Esophagus muscularis mucosa (tissue), 4 donors: ENCODE measurements around the gene ZNF543. TPM values are rescaled to one million over a fixed set of nuclear protein-coding genes. Genes with fewer than 3 reads are reported as not detected.

ENCODE experiments used
- DNase-seq: peaks from one replicate; pipeline ENCODE4 v3.0.0-alpha.2; 2017; ENCODE audit errors: extremely low spot score
- H3K27ac ChIP-seq, 4 donors: fragments of 200-600 bp; sonication (generic); replicated peaks in 1 of 4; 1 replicate in 3 of 4; 2 replicates in 1 of 4; pipeline ENCODE4 v1.5.1; 2016 to 2019; ENCODE audit warnings: mild to moderate bottlenecking in 1 of 4
- H3K27me3 ChIP-seq, 4 donors: fragments of 200-600 bp; sonication (generic); one replicate each; pipeline versions ENCODE4 v1.5.1 to v1.6.0; 2016 to 2019
- H3K36me3 ChIP-seq, 4 donors: fragments of 200-600 bp; sonication (generic); one replicate each; pipeline ENCODE4 v1.5.1; 2016 to 2019
- H3K4me1 ChIP-seq, 4 donors: fragments of 200-600 bp; sonication (generic); one replicate each; pipeline ENCODE4 v1.5.1; 2016 to 2019
- H3K4me3 ChIP-seq, 4 donors: fragments of 200-600 bp; sonication (generic); 1 replicate in 2 of 4; 2 replicates in 2 of 4; pipeline ENCODE4 v1.5.1; 2016 to 2019; ENCODE audit warnings: mild to moderate bottlenecking in 4 of 4, moderate library complexity in 1 of 4
- H3K9me3 ChIP-seq, 4 donors: fragments of 200-600 bp; sonication (generic); 1 replicate in 3 of 4; 2 replicates in 1 of 4; pipeline ENCODE4 v1.5.1; 2016 to 2019
- EP300 ChIP-seq: sonication (generic); formaldehyde crosslinking; IDR thresholded peaks from one replicate; pipeline ENCODE4 v1.6.1; 2017; ENCODE audit warnings: antibody characterized with exemption
- POLR2A ChIP-seq: fragments of 450-650 bp; IDR thresholded peaks from one replicate; pipeline ENCODE4 v1.6.1; 2017; ENCODE audit warnings: antibody characterized with exemption, moderate library complexity, mild to moderate bottlenecking, low read depth
- POLR2AphosphoS5 ChIP-seq, 2 donors: sonication (generic); formaldehyde crosslinking; IDR thresholded peaks; one replicate each; pipeline ENCODE4 v1.6.1; 2017; ENCODE audit warnings: antibody characterized with exemption in 2 of 2
- WGBS: methylation state at CpG from one replicate; pipeline ENCODE4 v1.1.5; 2018; 5-methylcytosine and 5-hydroxymethylcytosine counted together
- intact Hi-C: fragments of 100-400 bp; cut with DNase I; formaldehyde crosslinking; loops from one replicate; pipeline ENCODE4 v1.15.1; 2023
- total RNA-seq, 4 donors: library from RNA; depleted of rRNA; stranded (reverse); fragments of >200 nt; gene quantifications; one replicate each; pipeline versions ENCODE4 v1.1.0 to v1.2.1, GENCODE V29; 2016
- TF ChIP-seq, protein P1 (sequence below), 3 experiments: fragments of 200-600 bp in 2 of 3; fragments of 450-650 bp in 1 of 3; sonication (generic) in 2 of 3; IDR thresholded peaks; one replicate each; pipeline ENCODE4 v1.5.1; 2017 to 2019; ENCODE audit warnings: antibody characterized with exemption in 3 of 3, mild to moderate bottlenecking in 2 of 3, moderate library complexity in 1 of 3

The ZNF543 gene
- total RNA-seq, 4 donors from 2014 or later: 6.6 to 9.1 (median 8.3) TPM

DNA sequence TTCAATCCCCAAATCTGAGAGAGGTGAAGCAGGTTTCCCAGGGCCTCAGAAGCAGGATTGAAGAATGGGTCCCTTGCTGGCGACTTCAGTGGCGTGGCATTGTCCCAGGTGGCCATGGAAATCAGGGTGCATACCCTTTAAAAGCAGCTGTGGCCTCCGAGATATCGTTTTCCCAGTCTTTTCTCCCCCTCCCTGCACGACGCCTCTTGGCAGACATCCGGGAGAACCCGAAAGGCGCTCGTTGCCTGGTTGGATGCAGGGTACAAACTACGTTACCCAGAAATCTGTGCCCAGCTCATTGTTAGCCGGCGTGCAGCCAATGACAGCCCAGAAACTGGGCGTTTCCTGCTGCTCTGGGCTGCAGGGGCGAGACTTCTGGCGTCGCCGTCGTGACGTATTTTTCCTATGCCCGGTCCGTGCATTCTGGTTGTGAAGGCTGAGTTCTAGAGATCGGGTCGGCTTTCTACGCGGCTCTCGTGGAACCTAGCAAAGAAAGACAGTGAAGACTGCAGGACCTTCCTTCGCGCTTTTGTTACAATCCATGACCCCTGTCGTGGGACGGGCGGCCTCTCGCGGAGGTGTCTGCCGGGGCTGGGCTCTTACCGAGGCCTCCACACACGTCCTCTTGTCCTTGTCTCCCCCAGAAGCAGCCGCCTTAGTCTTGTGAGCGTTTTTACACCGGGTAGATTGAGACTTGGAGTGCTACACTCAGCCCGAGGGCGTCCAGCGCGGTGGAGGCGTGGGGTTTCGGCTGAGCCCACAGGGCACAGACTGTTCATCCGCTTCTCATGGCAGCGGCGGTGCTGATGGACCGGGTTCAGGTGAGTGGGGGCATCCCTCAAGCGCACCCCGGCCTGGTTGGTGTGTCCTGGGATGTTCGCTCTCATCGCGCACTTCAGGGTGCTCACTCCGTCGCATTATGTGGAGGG lies 30.9 kb downstream of the ZNF543 start, which contains the start of gene ZNF304:
ZNF304 (plus strand) TSS at position 395 of the 929 bp plus-strand sequence; CDS start at position 789, 394 bp downstream.
- DNase-seq: peak; percentile 97
- no peak for TF ChIP-seq POLR2A
- TF ChIP-seq POLR2AphosphoS5 (IDR thresholded peaks at IDR 0.05): peak; percentile 81 to 95
- TF ChIP-seq, protein P1, sequence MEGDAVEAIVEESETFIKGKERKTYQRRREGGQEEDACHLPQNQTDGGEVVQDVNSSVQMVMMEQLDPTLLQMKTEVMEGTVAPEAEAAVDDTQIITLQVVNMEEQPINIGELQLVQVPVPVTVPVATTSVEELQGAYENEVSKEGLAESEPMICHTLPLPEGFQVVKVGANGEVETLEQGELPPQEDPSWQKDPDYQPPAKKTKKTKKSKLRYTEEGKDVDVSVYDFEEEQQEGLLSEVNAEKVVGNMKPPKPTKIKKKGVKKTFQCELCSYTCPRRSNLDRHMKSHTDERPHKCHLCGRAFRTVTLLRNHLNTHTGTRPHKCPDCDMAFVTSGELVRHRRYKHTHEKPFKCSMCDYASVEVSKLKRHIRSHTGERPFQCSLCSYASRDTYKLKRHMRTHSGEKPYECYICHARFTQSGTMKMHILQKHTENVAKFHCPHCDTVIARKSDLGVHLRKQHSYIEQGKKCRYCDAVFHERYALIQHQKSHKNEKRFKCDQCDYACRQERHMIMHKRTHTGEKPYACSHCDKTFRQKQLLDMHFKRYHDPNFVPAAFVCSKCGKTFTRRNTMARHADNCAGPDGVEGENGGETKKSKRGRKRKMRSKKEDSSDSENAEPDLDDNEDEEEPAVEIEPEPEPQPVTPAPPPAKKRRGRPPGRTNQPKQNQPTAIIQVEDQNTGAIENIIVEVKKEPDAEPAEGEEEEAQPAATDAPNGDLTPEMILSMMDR (IDR thresholded peaks at IDR 0.05): no peak
- no peak for TF ChIP-seq EP300
- 1% methylated on average over 45 of the region's 57 CpGs for WGBS
- peak within 1 kb of the TSS; percentile 83 to 89 (median 86) for H3K27ac ChIP-seq
- peaks cover 32 to 34% (median 33%) of the 10 kb centered on the region in 4 donors for H3K36me3 ChIP-seq
- H3K9me3 ChIP-seq: peaks cover 0 to 31% (median 15%) of the 10 kb centered on the region in 4 donors
- H3K4me3 ChIP-seq: peak within 1 kb of the TSS; percentile 84 to 96 (median 91)
- intact Hi-C loops: loop anchor here (10.0 kb wide), 1 partner anchor 66 kb away; the partner anchor contains the start of gene ZNF460
- H3K4me1 ChIP-seq: peaks cover 11 to 29% (median 27%) of the 10 kb centered on the region in 4 donors
- no peaks in the 10 kb centered on the region for H3K27me3 ChIP-seq

DNA sequence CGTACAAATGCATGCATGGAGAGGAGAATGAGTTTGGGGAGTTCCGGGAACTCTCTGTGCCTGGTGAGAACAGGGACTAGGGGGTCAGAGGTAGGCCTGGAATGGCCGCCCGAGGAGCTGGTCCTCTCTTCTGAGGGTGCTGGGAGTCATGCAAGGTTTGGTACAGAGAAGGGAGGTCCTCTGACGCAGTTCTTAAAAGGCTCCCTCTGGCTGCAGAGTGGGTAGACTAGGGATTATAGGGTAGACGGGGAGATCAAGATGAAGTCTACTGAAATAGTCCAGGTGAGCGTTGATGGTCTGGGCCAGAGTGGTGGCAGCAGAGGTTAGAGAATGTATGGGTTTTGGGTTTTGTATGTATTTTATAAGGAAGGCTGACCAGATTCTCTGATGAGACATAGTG lies 31.6 kb downstream of the ZNF543 start:
- H3K9me3 ChIP-seq: peaks cover 0 to 38% (median 22%) of the 10 kb centered on the region in 4 donors
- peak overlapping the region; percentile 84 to 96 (median 91) for H3K4me3 ChIP-seq
- no peaks in the 10 kb centered on the region for H3K27me3 ChIP-seq
- intact Hi-C loops: loop anchor here (10.0 kb wide), 1 partner anchor 67 kb away; the partner anchor contains the start of gene ZNF460
- H3K4me1 ChIP-seq: peaks cover 11 to 29% (median 27%) of the 10 kb centered on the region in 4 donors
- TF ChIP-seq, protein P1 (IDR thresholded peaks at IDR 0.05): no peak
- TF ChIP-seq POLR2A (no peak), EP300 (no peak), POLR2AphosphoS5 (IDR thresholded peaks at IDR 0.05) (no peak)
- peaks cover 39 to 41% (median 41%) of the 10 kb centered on the region in 4 donors for H3K36me3 ChIP-seq
- no peak for DNase-seq
- 23% methylated on average over 6 of the region's 7 CpGs for WGBS
- H3K27ac ChIP-seq: peak overlapping the region; percentile 83 to 89 (median 86)

DNA sequence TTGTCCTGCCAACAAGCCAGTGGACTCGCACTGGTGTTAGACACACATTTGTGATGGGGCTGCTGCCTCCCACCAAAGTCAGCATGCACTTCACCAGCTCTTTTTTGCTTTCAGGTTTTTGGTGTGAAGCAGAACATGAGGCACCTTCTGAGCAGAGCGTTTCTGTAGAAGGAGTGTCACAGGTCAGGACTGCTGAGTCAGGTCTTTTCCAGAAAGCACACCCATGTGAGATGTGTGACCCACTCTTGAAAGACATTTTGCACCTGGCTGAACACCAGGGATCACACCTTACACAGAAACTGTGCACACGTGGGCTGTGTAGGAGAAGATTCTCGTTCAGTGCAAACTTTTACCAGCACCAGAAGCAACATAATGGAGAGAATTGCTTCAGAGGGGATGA lies 35.6 kb downstream of the ZNF543 start:
- WGBS: 93% methylated on average over 4 of the region's 4 CpGs
- peaks cover 0 to 74% (median 41%) of the 10 kb centered on the region in 4 donors for H3K9me3 ChIP-seq
- H3K4me3 ChIP-seq: no peak overlapping the region
- no peak for TF ChIP-seq EP300
- TF ChIP-seq, protein P1 (IDR thresholded peaks at IDR 0.05): no peak
- no peak for TF ChIP-seq POLR2AphosphoS5 (IDR thresholded peaks at IDR 0.05)
- no peak for TF ChIP-seq POLR2A
- H3K4me1 ChIP-seq: peaks cover 11 to 25% (median 23%) of the 10 kb centered on the region in 4 donors
- peaks cover 46 to 73% (median 65%) of the 10 kb centered on the region in 4 donors for H3K36me3 ChIP-seq
- intact Hi-C loops: loop anchor here (10.0 kb wide), 1 partner anchor 71 kb away; the partner anchor contains the start of gene ZNF460
- no peak for DNase-seq
- H3K27ac ChIP-seq: no peak overlapping the region
- no peaks in the 10 kb centered on the region for H3K27me3 ChIP-seq

DNA sequence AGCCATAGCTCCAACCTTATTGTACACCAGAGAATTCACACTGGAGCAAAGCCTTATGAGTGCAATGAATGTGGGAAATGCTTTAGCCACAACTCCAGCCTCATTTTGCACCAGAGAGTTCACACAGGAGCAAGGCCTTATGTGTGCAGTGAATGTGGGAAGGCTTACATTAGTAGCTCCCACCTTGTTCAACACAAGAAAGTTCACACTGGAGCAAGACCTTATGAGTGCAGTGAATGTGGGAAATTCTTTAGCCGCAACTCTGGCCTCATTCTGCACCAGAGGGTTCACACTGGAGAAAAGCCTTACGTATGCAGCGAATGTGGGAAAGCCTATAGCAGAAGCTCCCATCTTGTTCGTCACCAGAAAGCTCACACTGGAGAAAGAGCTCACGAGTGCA lies 37.1 kb downstream of the ZNF543 start:
- Histone ChIP-seq H3K27me3 (no peaks in the 10 kb centered on the region), H3K4me1 (peaks cover 10 to 17% (median 13%) of the 10 kb centered on the region in 4 donors), H3K36me3 (peaks cover 46 to 73% (median 65%) of the 10 kb centered on the region in 4 donors), H3K9me3 (peaks cover 0 to 79% (median 41%) of the 10 kb centered on the region in 4 donors), H3K27ac (no peak overlapping the region), H3K4me3 (no peak overlapping the region)
- WGBS: 91% methylated on average over 5 of the region's 5 CpGs
- intact Hi-C loops: loop anchor here (10.0 kb wide), 1 partner anchor 73 kb away; the partner anchor contains the start of gene ZNF460
- TF ChIP-seq EP300 (no peak), POLR2AphosphoS5 (IDR thresholded peaks at IDR 0.05) (no peak), POLR2A (no peak)
- TF ChIP-seq, protein P1 (IDR thresholded peaks at IDR 0.05): no peak
- no peak for DNase-seq
